Kidney (tissue), 14 donors: ENCODE results near the gene PRKCD. TPM values are rescaled to one million over a fixed set of nuclear protein-coding genes. Genes with fewer than 3 reads are reported as not detected.

ENCODE experiments used
- DNase-seq, 5 donors: peaks; one replicate each; pipeline ENCODE4 v3.0.0-alpha.2; 2013 to 2020
- FAIRE-seq: peaks from 2 replicates; lab custom pipeline; 2012; peaks lifted over from hg19 to GRCh38; lab: Jason Lieb, UNC
- H3K27ac ChIP-seq, 2 donors: one replicate each; pipeline ENCODE4 v1.7.0; 2013; ENCODE audit warnings: low read depth in 2 of 2, low read length in 2 of 2, inconsistent platforms in 1 of 2
- H3K27me3 ChIP-seq: one replicate; pipeline ENCODE4 v1.7.1; 2013; ENCODE audit warnings: low read length, inconsistent platforms; ENCODE audit not compliant: control insufficient read depth, insufficient read depth
- H3K36me3 ChIP-seq, 3 donors: one replicate each; pipeline versions ENCODE4 v1.7.0 to v1.7.1; 2013; ENCODE audit warnings: low read length in 3 of 3, control low read depth in 1 of 3, inconsistent platforms in 1 of 3; ENCODE audit not compliant: insufficient read depth in 3 of 3, control insufficient read depth in 2 of 3
- H3K4me1 ChIP-seq, 3 donors: one replicate each; pipeline versions ENCODE4 v1.7.0 to v1.7.1; 2013; ENCODE audit warnings: low read length in 3 of 3, inconsistent platforms in 1 of 3, low read depth in 1 of 3; ENCODE audit not compliant: control insufficient read depth in 2 of 3, insufficient read depth in 2 of 3
- H3K4me3 ChIP-seq, 3 donors: one replicate each; pipeline versions ENCODE4 v1.7.0 to v1.8.1; 2013; ENCODE audit warnings: low read length in 3 of 3, control low read depth in 1 of 3, inconsistent platforms in 1 of 3
- H3K9ac ChIP-seq, 3 donors: one replicate each; pipeline versions ENCODE4 v1.7.0 to v1.7.1; 2013; ENCODE audit warnings: low read length in 3 of 3, control low read depth in 1 of 3, inconsistent platforms in 1 of 3
- H3K9me3 ChIP-seq, 3 donors: one replicate each; pipeline versions ENCODE4 v1.7.0 to v1.7.1; 2013; ENCODE audit warnings: low read length in 3 of 3, control low read depth in 1 of 3, inconsistent platforms in 1 of 3; ENCODE audit not compliant: control insufficient read depth in 2 of 3, insufficient read depth in 1 of 3
- intact Hi-C: fragments of 100-400 bp; cut with DNase I; formaldehyde crosslinking; loops from one replicate; pipeline ENCODE4 v1.11.1; 2022
- polyA plus RNA-seq: library from polyadenylated mRNA; stranded (reverse); fragments of 350-450 nt; fragmentation: Illumina TruSeq; extraction: RNeasy Lipid Tissue Mini Kit (QIAGEN cat#74804); gene quantifications from one replicate; pipeline ENCODE4 v1.2.3, GENCODE V29; 2014; ENCODE audit warnings: low read depth, low replicate concordance; ENCODE audit not compliant: insufficient read depth
- total RNA-seq: library from RNA; stranded (reverse); fragmentation: NEBNext Ultra II Directional; extraction: Animal tissue kit (Norgen Biotek cat#: 25700); gene quantifications from one replicate; pipeline ENCODE4 v1.2.1, GENCODE V29; 2021
- TF ChIP-seq, protein P1 (sequence below): IDR thresholded peaks from 3 replicates; pipeline ENCODE4 v1.5.1; 2012; ENCODE audit warnings: mild to moderate bottlenecking, moderate library complexity, borderline replicate concordance; ENCODE audit not compliant: insufficient read depth; ENCODE audit errors: extremely low read depth
- donor health status: control.
- donor health status: control.
- donor health status: control.
- donor health status: control.
- donor health status: control.
- donor health status: DM: yes; HTN: yes; CAD: no.
- donor health status: Normal renal cell carcinoma (clear cell type).

Gene PRKCD
- total and polyA plus RNA-seq, 2 donors from 2014 or later = 26.6 to 29.1 TPM

DNA sequence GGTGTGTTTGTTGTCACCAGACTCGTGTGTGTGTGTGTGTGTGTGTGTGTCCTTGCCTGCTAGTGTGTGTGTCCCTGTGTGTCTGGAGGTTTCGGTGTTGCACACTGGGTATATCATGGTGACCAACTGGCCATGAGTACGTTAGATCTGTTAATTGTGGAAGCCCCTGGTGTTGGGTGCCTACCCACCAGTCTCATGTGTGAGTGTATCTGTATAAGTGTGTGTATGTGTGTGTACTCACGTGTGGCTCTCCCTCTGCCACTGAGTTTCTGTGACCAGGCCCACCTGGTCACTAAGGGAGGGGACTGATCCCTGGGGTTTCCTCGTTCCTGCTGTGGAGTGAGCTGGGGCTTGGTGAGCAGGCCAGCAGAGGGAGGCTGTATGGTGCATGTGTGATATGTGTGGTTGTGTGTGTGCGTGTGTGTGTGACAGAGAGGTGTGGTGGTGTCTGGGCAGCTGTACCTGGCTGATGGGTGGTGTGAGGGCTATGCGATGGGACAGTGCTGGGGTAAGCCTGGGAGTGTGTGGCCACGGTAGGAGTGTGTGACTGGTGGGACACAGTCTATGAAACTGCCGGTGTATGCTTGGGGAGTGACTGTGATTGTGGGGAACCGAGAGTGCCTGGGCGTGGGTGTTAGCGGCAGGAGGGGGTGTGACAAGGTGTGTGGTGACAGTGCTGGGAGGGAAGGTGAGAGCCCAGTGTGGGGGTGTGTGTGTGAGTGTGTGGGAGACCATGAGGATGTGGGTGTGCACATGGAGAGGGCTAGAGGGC lies 1.8 kb downstream of the PRKCD start:
- FAIRE-seq (no peak), DNase-seq (peak in 1 of 5 donors; percentile 12)
- H3K27me3 ChIP-seq = no peaks in the 10 kb centered on the region
- H3K4me3 ChIP-seq = peak overlapping the region; percentile 42 to 81 (median 52)
- TF ChIP-seq, protein P1, sequence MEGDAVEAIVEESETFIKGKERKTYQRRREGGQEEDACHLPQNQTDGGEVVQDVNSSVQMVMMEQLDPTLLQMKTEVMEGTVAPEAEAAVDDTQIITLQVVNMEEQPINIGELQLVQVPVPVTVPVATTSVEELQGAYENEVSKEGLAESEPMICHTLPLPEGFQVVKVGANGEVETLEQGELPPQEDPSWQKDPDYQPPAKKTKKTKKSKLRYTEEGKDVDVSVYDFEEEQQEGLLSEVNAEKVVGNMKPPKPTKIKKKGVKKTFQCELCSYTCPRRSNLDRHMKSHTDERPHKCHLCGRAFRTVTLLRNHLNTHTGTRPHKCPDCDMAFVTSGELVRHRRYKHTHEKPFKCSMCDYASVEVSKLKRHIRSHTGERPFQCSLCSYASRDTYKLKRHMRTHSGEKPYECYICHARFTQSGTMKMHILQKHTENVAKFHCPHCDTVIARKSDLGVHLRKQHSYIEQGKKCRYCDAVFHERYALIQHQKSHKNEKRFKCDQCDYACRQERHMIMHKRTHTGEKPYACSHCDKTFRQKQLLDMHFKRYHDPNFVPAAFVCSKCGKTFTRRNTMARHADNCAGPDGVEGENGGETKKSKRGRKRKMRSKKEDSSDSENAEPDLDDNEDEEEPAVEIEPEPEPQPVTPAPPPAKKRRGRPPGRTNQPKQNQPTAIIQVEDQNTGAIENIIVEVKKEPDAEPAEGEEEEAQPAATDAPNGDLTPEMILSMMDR = no peak
- no peaks in the 10 kb centered on the region for H3K9me3 ChIP-seq
- peak overlapping the region; percentile 52 to 71 for H3K27ac ChIP-seq
- H3K9ac ChIP-seq = peak overlapping the region; percentile 7 to 76 (median 26)
- intact Hi-C loops = no loop called here
- H3K36me3 ChIP-seq = peaks cover 0 to 3% (median 3%) of the 10 kb centered on the region in 3 donors
- peaks cover 0 to 58% (median 35%) of the 10 kb centered on the region in 3 donors for H3K4me1 ChIP-seq

DNA sequence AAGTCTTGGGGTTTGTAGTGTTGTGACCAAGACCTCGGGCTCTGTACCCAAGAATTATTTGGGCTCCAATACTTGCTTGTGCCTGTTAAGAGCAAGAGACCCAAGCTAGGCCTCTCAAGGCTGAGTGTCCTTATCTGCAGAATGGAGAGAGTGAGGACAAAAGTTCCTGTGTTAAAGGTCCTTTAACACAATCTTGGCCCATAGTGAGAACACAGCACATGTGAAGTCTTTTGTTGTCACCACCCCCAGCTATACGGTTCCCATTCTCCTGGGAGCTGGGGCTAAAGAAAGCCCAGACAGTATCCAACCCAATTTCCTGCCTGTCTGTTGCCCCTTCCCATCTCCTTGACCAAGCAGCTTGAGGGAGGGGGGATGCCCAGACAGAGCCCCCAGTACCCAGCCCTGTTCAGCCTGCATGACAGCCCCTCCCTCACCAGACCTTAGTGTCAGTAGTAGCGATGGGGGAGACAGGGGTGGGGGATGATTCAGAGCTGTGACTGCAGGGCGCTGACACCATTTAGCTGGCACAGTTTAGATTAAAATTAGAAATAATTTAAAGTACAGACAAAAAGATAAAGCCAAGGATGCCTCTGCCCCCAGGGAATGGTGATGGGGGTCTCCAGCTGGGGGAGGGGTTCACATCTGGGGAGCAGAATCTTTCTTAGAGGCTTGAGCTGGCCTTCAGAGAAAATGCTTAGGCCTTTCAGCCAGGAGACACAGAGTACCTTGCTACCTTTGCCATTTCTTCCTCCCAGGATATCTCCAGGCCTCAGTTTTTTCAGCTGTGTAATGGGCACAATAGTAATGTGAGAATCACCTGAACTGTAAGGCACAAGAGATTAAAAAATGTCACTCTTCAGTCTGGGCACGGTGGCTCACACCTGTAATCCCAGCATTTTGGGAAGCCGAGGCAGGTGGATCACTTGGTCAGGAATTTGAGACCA lies 2.7 kb downstream of the PRKCD start:
- Histone ChIP-seq H3K27ac (no peak overlapping the region), H3K9ac (no peak overlapping the region), H3K27me3 (no peaks in the 10 kb centered on the region), H3K9me3 (no peaks in the 10 kb centered on the region), H3K4me1 (peaks cover 0 to 54% (median 33%) of the 10 kb centered on the region in 3 donors), H3K4me3 (peak overlapping the region in 1 of 3 donors; percentile 81), H3K36me3 (peaks cover 0 to 3% (median 3%) of the 10 kb centered on the region in 3 donors)
- DNase-seq (peak in 1 of 5 donors; percentile 23), FAIRE-seq (no peak)
- TF ChIP-seq, protein P1 = no peak
- intact Hi-C loops = no loop called here

DNA sequence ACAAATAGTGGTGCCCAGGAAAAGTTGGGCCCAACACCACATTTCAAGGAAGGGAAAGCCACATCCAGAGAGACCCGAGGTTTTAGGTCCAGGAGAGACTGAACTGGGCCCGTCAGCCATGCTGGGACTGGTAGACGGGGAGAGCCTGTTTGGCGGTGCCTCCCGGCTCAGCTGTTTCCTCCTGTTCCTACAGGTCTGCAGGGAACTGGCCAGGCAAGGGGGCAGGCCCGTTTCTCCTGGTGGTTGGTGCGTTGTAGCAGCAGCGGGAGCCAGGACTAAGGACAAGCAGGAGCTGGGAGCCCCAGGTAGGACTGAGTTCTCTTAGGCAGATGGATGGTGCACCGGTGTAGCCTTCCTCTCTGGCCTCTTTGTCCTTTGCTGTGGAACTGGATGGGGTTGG lies 3.9 kb downstream of the PRKCD start:
- FAIRE-seq (no peak), DNase-seq (no peak)
- Histone ChIP-seq H3K9ac (no peak overlapping the region), H3K36me3 (peaks cover 0 to 3% (median 3%) of the 10 kb centered on the region in 3 donors), H3K9me3 (no peaks in the 10 kb centered on the region), H3K4me3 (no peak overlapping the region), H3K27ac (no peak overlapping the region), H3K4me1 (peaks cover 0 to 53% (median 35%) of the 10 kb centered on the region in 3 donors), H3K27me3 (no peaks in the 10 kb centered on the region)
- intact Hi-C loops = no loop called here
- TF ChIP-seq, protein P1 = no peak
